Neural progenitor cell (in vitro differentiated cells): Measurements from ENCODE around the gene MAP3K13. TPM values are rescaled to one million over a fixed set of nuclear protein-coding genes. Genes with fewer than 3 reads are reported as not detected.

Source experiments
- DNase-seq: peaks from one replicate; pipeline ENCODE4 v3.0.0-alpha.2; 2016; ENCODE audit warnings: low spot score
- H2AFZ ChIP-seq: fragments of 200-600 bp; sonication (generic); replicated peaks from 2 replicates; pipeline ENCODE4 v1.6.1; 2016; ENCODE audit warnings: antibody characterized with exemption
- H3F3A ChIP-seq: fragments of 200-600 bp; sonication (generic); 2 replicates; pipeline ENCODE4 v1.6.1; 2016; ENCODE audit warnings: antibody characterized with exemption, low read depth
- H3K27ac ChIP-seq: fragments of 200-600 bp; sonication (generic); 2 replicates; pipeline ENCODE4 v1.5.1; 2016; ENCODE audit warnings: mild to moderate bottlenecking
- H3K27me3 ChIP-seq: fragments of 200-600 bp; sonication (generic); 2 replicates; pipeline ENCODE4 v1.6.1; 2016; ENCODE audit warnings: mild to moderate bottlenecking, moderate library complexity
- H3K36me3 ChIP-seq: fragments of 200-600 bp; sonication (generic); 2 replicates; pipeline ENCODE4 v1.5.1; 2016
- H3K4me1 ChIP-seq: fragments of 200-600 bp; sonication (generic); 2 replicates; pipeline ENCODE4 v1.6.1; 2016; ENCODE audit warnings: mixed run types
- H3K4me2 ChIP-seq: fragments of 200-600 bp; sonication (generic); 2 replicates; pipeline ENCODE4 v1.6.1; 2016
- H3K4me3 ChIP-seq: fragments of 200-600 bp; sonication (generic); 2 replicates; pipeline ENCODE4 v1.5.1; 2016
- H3K79me2 ChIP-seq: fragments of 200-600 bp; sonication (generic); 2 replicates; pipeline ENCODE4 v1.6.1; 2016; ENCODE audit warnings: low read depth
- H3K9ac ChIP-seq: fragments of 200-600 bp; sonication (generic); 2 replicates; pipeline ENCODE4 v1.6.1; 2016
- H3K9me3 ChIP-seq: fragments of 200-600 bp; sonication (generic); 2 replicates; pipeline ENCODE4 v1.5.1; 2016; ENCODE audit warnings: low read depth
- H4K20me1 ChIP-seq: fragments of 200-600 bp; sonication (generic); 2 replicates; pipeline ENCODE4 v1.6.1; 2016; ENCODE audit warnings: low read depth
- H3K27ac Mint-ChIP-seq: 3 replicates; pipeline ENCODE4 v1.8.0; 2021; ENCODE audit warnings: mixed read lengths
- H3K27me3 Mint-ChIP-seq: 2 replicates; pipeline ENCODE4 v1.8.0; 2022; ENCODE audit warnings: low read depth, mild to moderate bottlenecking, inconsistent platforms, moderate library complexity, mixed read lengths; ENCODE audit not compliant: insufficient read depth
- H3K36me3 Mint-ChIP-seq: 3 replicates; pipeline ENCODE4 v1.8.0; 2021; ENCODE audit warnings: mixed read lengths
- H3K4me1 Mint-ChIP-seq: 3 replicates; pipeline ENCODE4 v1.8.0; 2021; ENCODE audit warnings: mixed read lengths
- H3K4me3 Mint-ChIP-seq: 3 replicates; pipeline ENCODE4 v1.8.0; 2021; ENCODE audit warnings: mild to moderate bottlenecking, moderate library complexity, mixed read lengths
- H3K9me3 Mint-ChIP-seq: 3 replicates; pipeline ENCODE4 v1.8.0; 2020; ENCODE audit warnings: mixed read lengths
- EZH2 ChIP-seq: fragments of 200-600 bp; sonication (generic); IDR thresholded peaks from 2 replicates; pipeline ENCODE4 v1.6.1; 2017; ENCODE audit warnings: antibody characterized with exemption, mild to moderate bottlenecking, moderate library complexity
- EZH2phosphoT487 ChIP-seq: fragments of 200-600 bp; sonication (generic); IDR thresholded peaks from 2 replicates; pipeline ENCODE4 v1.6.1; 2017; ENCODE audit warnings: antibody characterized with exemption
- total RNA-seq: library from RNA; depleted of rRNA; stranded (reverse); fragments of >200 nt; gene quantifications from 2 replicates; pipeline ENCODE4 v1.2.3, GENCODE V29; 2015; ENCODE audit warnings: low replicate concordance
- TF ChIP-seq, protein P1 (sequence below): fragments of 200-600 bp; sonication (generic); IDR thresholded peaks from 2 replicates; pipeline ENCODE4 v1.5.1; 2017; ENCODE audit warnings: antibody characterized with exemption, mild to moderate bottlenecking

MAP3K13 gene
- total RNA-seq, 1 donor from 2014 or later, result 34.6 TPM

GRCh38 chr3:185337231-185337816 is 25.6 kb upstream of the MAP3K13 start:
- no peaks in the 10 kb centered on the region for H3K9me3 Mint-ChIP-seq
- no peaks in the 10 kb centered on the region for H3K4me1 Mint-ChIP-seq
- H3K36me3 Mint-ChIP-seq, result no peaks in the 10 kb centered on the region
- no peak overlapping the region for H3K4me3 ChIP-seq
- H3K9me3 ChIP-seq, result no peaks in the 10 kb centered on the region
- H3K79me2 ChIP-seq, result no peaks in the 10 kb centered on the region
- no peak overlapping the region for H3K27ac Mint-ChIP-seq
- no peak for DNase-seq
- H3K4me2 ChIP-seq, result no peak overlapping the region
- H3K36me3 ChIP-seq, result no peaks in the 10 kb centered on the region
- H3K27ac ChIP-seq, result no peak overlapping the region
- H4K20me1 ChIP-seq, result no peaks in the 10 kb centered on the region
- no peaks in the 10 kb centered on the region for H3K27me3 Mint-ChIP-seq
- H3K4me3 Mint-ChIP-seq, result no peak overlapping the region
- no peak overlapping the region for H3K9ac ChIP-seq
- no peaks in the 10 kb centered on the region for H3K27me3 ChIP-seq
- H2AFZ ChIP-seq, result no peak overlapping the region
- H3F3A ChIP-seq, result no peaks in the 10 kb centered on the region
- H3K4me1 ChIP-seq, result no peaks in the 10 kb centered on the region
- TF ChIP-seq EZH2phosphoT487, result no peak
- TF ChIP-seq, protein P1, sequence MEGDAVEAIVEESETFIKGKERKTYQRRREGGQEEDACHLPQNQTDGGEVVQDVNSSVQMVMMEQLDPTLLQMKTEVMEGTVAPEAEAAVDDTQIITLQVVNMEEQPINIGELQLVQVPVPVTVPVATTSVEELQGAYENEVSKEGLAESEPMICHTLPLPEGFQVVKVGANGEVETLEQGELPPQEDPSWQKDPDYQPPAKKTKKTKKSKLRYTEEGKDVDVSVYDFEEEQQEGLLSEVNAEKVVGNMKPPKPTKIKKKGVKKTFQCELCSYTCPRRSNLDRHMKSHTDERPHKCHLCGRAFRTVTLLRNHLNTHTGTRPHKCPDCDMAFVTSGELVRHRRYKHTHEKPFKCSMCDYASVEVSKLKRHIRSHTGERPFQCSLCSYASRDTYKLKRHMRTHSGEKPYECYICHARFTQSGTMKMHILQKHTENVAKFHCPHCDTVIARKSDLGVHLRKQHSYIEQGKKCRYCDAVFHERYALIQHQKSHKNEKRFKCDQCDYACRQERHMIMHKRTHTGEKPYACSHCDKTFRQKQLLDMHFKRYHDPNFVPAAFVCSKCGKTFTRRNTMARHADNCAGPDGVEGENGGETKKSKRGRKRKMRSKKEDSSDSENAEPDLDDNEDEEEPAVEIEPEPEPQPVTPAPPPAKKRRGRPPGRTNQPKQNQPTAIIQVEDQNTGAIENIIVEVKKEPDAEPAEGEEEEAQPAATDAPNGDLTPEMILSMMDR, result no peak
- no peak for TF ChIP-seq EZH2

DNA sequence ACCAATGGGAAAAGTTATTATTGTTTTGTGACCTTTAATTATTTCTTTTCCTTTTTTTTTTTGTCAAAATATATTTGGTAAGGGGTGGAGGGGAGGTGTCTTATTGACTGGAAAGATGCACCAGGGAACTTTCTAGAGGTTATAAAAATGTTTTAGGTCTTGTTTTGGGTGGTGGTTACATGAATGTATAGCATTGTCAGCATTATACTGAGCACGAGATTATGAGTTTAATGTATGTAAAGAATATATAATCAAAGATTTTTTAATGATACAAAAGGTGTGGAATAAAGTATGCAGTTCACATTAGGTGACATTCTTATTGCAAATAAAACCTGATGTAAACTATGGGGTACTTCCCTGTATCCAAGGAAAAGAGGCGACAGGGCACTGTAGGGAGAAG is 23.0 kb upstream of the MAP3K13 start:
- DNase-seq, result no peak
- Histone ChIP-seq H3K27ac (no peak overlapping the region), H3K4me3 (no peak overlapping the region), H3K4me1 (no peaks in the 10 kb centered on the region), H3K79me2 (no peaks in the 10 kb centered on the region), H3K4me2 (no peak overlapping the region), H3K9me3 (no peaks in the 10 kb centered on the region), H3K27me3 (no peaks in the 10 kb centered on the region), H3K36me3 (no peaks in the 10 kb centered on the region), H4K20me1 (no peaks in the 10 kb centered on the region), H2AFZ (no peak overlapping the region), H3K9ac (no peak overlapping the region), H3F3A (no peaks in the 10 kb centered on the region)
- no peaks in the 10 kb centered on the region for H3K9me3 Mint-ChIP-seq
- TF ChIP-seq EZH2, result no peak
- TF ChIP-seq EZH2phosphoT487, result no peak
- TF ChIP-seq, protein P1, result no peak
- no peak overlapping the region for H3K27ac Mint-ChIP-seq
- H3K27me3 Mint-ChIP-seq, result no peaks in the 10 kb centered on the region
- no peak overlapping the region for H3K4me3 Mint-ChIP-seq
- H3K4me1 Mint-ChIP-seq, result no peaks in the 10 kb centered on the region
- no peaks in the 10 kb centered on the region for H3K36me3 Mint-ChIP-seq

DNA sequence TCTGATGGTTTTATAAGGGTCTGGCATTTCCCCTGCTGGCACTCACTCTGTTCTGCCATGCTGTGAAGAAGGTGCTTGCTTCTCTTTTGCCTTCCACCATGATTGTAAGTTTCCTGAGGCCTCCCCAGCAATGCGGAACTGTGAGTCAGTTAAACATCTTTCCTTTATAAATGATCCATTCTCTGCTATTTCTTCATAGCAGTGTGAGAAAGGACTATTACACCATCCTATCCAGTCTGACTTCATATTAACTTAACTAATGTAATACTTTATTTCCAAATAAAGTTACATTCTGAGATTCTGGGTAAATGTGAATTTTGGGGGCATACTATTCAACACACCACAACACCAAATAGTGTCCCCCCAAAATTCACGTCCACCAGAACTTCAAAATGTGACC is 22.2 kb upstream of the MAP3K13 start:
- DNase-seq, result no peak
- H2AFZ ChIP-seq, result no peak overlapping the region
- H3K9me3 Mint-ChIP-seq, result peaks cover 4% of the 10 kb centered on the region
- H3K79me2 ChIP-seq, result no peaks in the 10 kb centered on the region
- H3K4me3 ChIP-seq, result no peak overlapping the region
- no peaks in the 10 kb centered on the region for H3K27me3 ChIP-seq
- H3K36me3 Mint-ChIP-seq, result no peaks in the 10 kb centered on the region
- H4K20me1 ChIP-seq, result no peaks in the 10 kb centered on the region
- TF ChIP-seq, protein P1, result no peak
- no peak for TF ChIP-seq EZH2
- TF ChIP-seq EZH2phosphoT487, result no peak
- H3K27ac Mint-ChIP-seq, result no peak overlapping the region
- H3K4me3 Mint-ChIP-seq, result no peak overlapping the region
- no peak overlapping the region for H3K9ac ChIP-seq
- no peaks in the 10 kb centered on the region for H3K36me3 ChIP-seq
- H3K4me1 ChIP-seq, result no peaks in the 10 kb centered on the region
- no peaks in the 10 kb centered on the region for H3K4me1 Mint-ChIP-seq
- no peaks in the 10 kb centered on the region for H3F3A ChIP-seq
- H3K9me3 ChIP-seq, result no peaks in the 10 kb centered on the region
- H3K27ac ChIP-seq, result no peak overlapping the region
- H3K27me3 Mint-ChIP-seq, result no peaks in the 10 kb centered on the region
- H3K4me2 ChIP-seq, result no peak overlapping the region
